Activated CD4-positive, alpha-beta T cell treated with anti-CD3 and anti-CD28 coated beads for 24 hours (primary cell): ENCODE measurements around the gene MGAM2.
"Not testable (repeated sequence)": the region's sequence is repeated elsewhere in the genome, so short reads cannot be mapped to it uniquely, and the experiment has no call there.

ENCODE experiments used
- DNase-seq, 2 donors: peaks; one replicate each; pipeline ENCODE4 v3.0.0-alpha.2; 2020; ENCODE audit warnings: low read depth in 2 of 2

MGAM2 gene

DNA sequence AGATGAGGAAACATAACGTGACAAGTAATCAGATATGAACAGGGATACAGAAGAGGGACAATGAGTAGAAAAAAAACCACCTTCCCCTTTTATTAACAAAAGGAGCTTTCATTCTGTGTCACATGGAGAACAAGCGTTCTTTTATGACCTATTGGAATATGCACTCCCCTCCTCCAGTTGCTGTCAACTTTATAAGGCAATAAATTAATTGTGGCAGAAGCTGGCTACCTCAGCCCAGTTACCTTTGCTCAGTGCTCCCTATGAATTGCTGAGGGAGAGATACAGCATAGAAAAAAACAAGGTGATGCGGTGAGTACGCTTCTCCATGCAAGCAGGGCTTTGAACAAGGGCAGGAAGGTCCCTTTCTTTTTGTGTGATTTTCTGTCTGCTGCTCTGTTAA, at the start of gene MGAM2:
TSS of gene MGAM2 (plus strand) at position 220 of the 400 bp plus-strand sequence. CDS start 5,156 bp downstream, outside the sequence.
- DNase-seq = no peak

DNA sequence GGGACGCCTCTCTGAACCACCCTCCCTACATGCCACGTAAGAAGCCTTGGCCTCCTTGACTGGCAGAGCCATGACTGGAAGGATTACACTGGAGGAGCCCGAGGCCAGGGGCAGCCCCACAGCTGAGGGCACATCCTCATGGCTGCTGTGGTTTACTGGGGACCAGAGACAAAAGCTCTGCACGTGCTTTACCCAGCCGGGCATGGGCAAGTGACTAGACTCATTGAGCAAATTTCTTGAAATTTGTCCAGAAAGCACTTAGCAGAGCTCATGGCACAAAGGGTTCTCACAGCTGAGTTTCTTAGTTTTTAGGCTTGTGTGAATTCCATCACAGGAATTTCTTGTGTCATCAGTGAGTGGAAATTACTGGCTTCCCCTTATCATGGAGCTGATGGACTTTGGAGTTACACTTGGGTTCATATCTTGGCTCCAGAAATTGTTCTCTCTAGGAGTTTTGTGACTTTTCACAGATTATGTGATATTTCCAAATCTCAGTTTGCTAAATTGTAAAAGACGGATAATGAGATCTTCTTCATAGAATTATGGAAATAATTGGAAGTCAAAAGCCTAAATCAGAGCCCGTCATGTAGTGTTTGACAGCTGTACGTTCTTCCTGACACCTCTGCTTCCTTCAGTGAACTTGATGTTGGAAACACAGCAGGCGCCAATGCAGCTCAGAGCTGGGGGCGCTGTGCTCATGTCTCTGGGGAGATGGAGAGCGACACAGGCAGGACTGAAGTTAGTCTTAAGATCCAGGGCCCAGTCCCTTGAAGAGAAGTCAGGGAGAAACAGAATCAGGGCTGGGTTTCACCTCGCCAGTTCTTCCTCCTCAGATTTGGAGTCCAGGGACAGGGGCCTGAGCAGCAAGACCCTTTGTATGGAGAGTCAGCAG, 47.7 kb upstream of the MGAM2 start:
- DNase-seq = no peak

DNA sequence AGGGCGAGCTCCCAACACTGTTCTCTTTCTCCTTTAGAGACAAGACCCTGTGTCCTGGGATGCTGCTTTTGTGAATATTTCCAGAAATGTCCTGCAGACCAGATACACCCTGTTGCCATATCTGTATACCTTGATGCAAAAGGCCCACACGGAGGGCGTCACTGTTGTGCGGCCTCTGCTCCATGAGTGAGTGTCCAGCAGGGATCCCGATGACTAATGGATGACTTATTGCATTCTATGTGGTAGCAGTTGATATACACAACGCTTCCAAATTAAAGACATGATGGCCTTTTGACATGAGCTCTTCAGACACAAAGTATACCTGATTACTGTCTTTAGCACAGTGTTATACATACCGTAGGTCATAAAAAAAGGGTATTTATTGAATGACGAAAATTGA, 45.0 kb upstream of the MGAM2 start:
- DNase-seq = no peak

DNA sequence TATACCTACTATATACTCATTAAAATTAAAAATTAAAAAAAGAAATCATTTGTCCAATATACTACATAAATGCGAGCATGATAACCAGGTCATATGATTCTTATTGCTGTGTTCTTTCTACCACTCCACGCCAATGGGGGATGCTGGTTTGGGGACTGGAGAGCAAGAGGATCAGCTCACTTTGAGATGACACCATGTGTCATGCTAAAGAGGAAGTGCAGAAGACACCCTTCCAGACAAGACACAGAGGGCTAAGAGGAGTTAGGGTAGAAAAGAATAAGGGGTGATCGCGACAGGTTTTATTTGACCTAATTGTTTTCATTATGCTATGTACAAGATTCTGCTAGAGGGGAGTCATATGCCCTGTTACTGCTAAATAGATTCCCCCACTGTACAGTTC, 33.8 kb upstream of the MGAM2 start:
- DNase-seq = no peak

DNA sequence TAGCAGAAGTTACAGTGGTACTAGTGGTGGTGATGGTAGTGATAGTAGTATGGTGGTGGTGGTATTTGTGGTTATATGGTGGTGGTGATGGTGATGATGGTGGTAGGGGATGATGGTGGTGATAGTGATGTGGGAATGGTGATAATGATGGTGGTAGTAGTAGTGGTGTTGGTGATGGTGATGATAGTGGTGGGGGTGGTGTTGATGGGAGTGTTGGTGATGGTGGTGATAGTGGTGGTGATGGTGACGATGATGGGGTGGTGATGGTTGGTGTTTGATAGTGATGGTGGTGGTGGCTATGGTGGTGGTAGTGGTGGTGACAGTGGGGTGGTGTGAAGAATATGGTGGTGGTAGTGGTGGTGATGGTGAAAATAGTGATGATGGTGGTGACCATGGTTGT, 27.9 kb upstream of the MGAM2 start:
- no peak for DNase-seq

DNA sequence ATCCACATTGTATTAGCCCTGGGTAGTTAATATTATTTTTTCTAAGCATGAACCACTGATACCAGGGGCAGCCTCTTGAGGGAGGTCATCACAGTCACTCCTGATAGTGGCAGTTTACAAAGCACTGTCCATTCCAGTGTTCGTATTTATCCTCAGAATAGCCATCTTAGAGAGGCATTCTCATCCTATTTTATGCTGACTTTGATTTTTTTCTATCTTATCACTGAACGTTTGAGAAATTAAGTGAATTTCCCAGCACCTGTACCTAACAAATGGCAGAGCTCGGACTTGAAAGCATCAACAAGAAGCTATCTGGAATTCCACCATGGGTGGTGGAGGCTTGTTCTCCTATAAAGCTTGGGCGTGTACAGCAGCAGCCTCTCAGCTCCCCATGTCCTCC, 26.1 kb upstream of the MGAM2 start:
- DNase-seq = no peak

DNA sequence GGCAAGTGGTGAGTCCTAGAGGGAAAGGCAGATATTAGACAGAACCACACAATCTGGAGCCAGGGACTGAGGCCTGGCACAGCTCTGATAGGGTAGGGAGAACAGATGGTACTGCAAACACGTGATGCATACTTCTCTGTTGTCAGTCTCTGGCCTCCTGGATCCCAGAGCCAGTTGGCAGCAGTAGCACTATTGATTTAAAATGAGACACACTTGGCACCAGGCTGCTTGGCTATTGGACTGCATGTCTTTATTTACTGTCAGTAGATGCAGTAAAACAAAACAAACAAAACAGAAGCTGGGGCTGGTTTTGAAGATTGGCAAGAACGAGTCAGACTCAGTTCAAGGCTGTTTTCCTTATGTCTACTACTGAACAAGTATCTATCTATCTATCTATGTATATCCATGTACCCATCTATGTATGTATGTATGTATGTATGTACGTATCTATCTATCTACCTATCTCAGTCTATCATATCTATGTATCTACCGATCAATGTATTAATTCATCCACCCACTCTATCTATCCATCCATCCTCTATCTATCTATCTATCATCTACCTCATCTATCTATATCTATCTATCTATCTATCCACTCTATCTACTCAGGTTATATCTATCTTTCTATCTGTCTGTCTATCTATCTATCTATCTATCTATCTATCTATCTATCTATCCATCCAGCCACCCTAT, 23.4 kb upstream of the MGAM2 start:
- no peak for DNase-seq

DNA sequence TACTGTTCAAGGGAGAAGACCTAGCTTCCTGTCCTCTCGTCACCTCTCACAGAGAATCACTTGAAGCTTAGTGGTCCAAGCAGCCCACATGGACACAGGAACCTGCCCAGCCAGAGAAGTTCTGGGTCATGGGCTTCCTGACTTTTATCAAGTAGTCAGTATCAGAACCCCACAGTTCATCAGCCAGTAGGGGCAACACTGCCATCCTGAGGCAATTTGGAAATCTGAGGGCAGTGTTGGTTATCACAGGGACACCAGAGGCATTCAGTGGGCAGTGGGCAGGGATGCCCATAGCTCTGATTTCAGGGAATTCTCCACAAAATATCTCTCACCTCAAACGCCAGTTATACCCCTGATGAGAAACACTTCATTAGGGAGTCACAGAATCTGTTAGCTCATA, 22.5 kb upstream of the MGAM2 start:
- DNase-seq = no peak

DNA sequence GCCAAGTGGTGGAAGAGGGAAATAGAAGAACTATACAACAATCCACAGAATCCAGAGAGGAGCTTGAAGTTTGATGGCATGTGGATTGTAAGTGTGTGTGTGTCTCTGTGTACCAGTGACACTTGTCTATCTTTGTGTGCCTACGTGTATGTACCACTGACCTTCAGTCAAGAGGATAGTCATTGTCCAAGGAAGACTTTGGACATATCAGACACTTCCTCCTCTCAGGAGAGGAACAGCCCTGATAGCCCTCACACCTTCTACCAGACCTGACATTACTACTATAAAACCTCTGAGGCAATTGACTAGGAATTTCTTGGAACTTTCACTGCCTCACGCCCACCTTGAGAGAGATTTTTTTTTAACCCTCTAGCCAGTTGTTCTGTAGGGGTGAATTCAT, 19.6 kb upstream of the MGAM2 start:
- no peak for DNase-seq

DNA sequence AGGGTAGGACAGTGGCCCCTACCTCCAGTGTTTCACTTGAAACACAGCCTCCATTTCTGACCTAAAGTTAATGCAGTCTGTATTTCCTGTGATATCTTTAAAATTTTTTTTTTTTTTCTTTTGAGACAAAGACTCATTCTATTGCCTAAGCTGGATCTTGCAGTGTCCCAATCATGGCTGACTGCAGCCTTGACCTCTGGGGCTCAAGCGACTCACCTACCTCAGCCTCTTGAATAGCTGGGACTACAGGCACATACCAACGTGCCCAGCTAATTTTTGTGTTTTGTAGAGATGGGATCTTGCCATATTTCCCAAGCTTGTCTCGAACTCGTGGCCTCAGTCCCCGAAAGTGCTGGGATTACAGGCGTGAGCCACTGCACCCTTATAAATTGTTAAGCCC, 16.7 kb upstream of the MGAM2 start:
- no peak for DNase-seq

DNA sequence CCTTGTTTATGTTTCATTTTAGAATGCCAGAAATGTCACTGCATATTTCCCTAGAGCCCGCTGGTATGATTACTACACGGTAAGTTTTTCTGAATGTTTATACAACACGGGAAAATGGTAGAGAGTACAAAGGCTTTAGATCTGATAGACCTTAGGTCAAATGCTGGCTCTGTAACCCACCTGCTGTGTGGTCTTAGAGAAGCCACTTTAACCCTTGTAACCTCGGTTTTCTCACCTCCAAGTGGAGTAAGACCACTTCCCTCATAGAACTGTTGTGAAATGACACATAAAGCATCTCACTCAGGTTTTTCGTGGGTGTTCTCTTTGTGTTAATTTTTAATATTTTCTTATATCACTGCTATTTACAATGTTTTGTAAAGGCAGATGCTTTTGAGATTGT, 13.9 kb upstream of the MGAM2 start:
- no peak for DNase-seq

DNA sequence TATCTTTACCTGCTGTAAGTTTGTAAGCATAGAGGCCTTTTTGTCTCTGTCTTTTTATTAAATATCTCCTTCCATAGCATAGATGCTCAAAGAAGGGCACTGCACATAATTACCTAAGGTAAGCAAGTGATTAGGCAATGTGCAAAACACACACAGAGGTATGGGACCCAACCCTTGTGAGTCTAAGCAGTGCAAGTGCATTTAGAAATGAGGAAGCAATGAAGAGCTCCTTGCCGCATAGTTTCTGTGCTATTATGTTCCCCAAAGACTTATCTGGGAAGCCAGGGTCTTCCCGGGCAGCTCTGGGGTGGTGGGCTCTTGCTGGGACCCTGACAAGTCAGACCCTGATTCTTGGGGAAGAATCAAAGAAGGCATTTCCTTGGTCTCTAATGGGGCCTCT, 13.5 kb upstream of the MGAM2 start:
- DNase-seq = no peak

DNA sequence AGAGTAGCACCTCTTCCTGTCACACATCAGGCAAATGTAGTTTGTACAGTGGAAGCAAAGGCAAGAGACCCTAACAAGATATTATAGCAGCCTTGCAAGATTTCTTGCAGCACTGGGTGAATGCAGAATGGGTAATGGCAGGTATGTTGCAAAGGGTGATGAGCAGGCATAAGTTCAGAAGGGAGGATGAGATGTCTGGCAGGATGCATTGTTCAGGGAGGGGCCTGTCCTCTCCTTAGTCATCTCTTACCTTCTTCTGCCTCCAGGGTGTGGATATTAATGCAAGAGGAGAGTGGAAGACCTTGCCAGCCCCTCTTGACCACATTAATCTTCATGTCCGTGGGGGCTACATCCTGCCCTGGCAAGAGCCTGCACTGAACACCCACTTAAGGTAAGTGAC, 12.2 kb upstream of the MGAM2 start:
- not testable (repeated sequence) for DNase-seq

DNA sequence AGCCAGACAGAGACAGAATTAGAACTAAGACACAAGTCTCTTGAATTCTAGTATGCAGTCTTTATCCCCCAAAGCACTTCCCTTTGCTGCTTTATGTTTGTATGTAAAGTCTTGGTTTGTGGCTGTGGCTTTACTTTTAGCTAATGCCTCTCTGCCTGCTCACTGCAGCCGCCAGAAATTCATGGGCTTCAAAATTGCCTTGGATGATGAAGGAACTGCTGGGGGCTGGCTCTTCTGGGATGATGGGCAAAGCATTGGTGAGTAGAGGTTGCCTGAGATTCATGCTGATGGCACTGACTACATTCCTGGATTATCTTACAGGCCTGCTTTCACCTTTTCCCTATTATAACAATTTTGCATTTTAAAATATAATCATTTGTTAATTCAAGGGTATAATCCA, 10.9 kb upstream of the MGAM2 start:
- no peak for DNase-seq

DNA sequence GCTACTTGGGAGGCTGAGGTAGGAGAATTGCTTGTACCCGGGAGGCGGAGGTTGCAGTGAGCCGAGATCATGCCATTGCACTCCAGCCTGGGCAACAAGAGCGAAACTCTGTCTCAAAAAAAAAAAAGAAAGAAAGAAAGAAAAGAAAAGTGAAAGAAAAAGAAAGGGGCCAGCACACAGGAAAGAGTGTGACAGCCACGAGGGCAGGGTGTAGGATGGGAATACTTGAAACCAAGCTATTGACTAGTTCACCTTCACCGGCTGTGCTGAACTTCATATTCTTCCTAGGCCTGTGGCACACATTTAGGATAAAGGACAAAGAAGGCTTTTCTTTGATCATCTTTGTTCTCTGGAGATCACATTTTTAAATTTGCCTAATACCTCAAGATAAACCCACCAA, 9.7 kb upstream of the MGAM2 start:
- not testable (repeated sequence) for DNase-seq

DNA sequence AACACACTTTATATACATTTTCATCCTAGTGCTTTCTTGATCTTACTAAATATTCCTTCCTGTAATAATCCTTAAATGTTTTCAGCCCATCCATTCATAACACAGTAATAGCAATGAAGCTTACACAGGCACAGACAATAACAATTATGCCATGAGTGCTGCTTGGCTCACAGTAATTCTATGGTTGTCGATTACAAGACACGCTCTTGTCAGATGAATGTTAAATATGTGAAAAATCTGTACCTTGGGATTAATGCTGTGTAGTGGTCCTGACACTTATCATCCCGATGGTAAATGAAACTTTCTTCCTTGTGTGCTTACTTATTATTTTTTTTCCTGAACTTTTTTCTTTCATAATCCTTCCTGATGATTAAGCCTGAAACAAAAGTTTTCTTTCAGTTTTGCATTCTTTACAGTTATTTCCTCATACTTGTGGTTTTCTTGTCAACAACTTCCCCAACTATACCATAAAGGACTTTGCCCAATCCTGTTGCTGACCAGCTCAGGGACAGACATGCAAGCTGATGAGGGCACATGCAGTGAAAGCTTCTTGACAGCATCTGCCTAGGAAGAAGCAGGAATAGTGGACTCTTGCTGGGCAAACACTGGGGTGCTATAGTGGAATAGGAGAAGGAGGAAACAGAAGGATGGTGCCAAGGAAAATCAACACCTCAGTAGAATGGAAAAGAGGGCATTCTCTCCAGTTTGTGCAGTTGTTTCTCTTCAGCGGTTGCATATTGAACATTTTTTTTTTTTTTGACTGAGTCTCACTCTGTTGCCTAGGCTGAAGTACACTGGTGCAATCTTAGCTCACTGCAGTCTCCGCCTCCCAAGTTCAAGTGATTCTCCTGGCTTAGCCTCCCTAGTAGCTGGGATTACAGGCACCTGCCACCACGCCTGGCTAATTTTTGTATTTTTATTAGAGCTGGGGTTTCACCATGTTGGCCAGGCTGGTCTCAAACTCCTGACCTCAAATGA, 6.7 kb upstream of the MGAM2 start:
- no peak for DNase-seq

DNA sequence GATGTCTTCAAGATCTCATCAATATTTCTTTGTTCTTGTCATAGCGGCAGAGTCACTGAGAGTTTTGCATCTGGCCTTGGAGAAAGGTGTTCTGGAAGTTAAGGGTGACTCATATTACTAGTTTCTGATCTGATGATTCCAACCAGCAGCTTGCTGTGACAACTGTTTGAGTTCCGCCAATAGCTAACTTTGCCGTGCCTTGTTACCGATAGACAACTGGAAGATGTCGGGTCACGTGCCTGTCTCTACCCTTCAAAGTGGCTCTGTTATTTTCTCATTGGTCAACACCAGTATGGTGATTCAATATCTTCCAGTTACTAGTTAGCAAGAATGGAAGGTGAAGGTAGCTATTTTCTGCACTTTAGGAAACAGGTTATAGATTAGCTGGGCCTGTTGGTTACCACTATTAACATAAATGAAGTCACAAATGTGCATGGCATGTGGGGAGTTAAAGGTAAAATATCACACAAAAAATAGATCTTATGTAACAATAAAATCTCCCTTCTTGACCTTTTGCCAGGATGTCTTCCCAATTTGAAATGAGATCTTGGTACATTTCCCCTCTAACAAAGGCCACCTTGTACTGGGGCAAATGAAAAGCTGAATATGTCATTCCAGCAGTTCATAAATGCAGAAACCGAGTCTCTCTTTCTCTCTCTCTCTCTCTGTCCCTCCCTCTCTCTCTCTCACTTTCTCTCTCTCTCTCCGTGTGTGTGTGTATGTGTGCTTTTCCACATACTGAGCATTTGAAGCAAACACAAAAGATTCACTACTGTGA, 2.6 kb upstream of the MGAM2 start:
- no peak for DNase-seq

DNA sequence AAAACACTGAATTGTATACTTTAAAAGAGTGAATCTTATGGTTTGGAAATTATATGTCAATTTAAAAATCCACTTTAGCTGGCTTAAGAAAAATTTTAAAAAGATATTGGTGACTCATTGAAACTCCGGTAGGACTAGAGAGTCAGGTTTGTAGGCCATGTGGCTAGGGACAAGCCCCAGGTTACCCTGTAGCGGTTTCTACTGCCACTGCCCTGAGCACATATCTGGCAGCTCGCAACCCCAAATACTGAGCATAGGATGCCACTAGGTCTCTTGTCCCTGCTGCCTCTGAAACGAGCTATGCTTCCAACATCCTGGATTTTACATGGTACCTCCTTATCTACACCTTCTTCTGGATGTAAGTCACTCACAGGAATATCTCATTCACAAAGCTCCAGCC, 1.4 kb upstream of the MGAM2 start:
- DNase-seq = no peak

DNA sequence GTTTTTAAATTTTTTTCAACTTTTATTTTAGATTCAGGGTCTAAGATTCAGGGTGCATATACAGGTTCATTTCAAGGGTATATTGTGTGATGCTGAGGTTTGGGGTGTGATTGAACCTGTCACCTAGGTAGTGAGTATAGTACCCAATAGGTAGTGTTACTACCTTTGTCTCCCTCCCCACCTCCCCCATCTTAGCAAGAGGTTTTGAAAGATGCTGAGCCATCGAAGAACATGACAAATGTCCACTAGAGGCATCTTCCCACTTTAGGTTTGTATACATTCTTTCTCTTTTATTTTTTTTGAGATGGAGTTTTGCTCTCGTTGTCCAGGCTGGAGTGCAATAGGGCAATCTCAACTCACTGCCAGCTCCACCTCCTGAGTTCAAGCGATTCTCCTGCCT, 880 bp upstream of the MGAM2 start:
- no peak for DNase-seq

DNA sequence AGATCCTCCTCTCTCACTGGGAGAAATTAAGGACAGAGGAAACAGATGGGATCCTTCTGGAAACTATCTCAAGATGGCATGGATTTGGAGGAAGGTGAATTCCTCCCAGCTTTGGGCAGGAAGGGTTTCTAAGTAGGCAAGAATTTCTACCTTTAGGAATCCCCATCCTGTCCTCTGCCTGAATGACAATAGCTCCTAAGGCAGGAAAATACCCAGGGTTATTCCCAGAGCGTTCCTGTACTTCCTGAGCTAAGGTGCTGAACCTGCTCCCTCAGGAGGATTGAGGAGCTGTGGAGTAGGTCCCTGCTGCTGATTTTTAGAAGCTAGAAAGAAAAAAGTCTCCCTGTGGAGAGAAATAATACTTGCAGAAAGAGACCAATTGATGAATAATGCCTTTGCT, 568 bp downstream of the MGAM2 start:
- DNase-seq = no peak

DNA sequence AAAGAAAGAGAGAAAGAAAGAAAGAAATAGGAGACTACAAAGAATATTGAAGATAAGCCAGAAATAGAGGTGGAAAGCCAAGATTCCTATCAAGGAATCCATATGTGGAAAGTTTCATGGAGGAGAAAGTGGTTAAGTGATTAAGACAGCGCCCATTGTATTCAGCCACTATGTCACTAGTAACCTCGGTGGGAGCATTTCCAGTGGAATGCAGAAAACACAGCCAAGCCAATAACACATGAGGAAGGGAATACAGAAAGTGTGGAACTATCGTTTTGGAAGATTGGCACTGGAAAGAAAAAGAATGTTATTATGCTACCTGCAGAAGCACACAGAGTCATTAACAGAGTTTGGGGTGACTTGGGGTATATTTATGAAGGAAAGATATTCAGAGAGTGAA, 2.7 kb downstream of the MGAM2 start:
- no peak for DNase-seq
